GM23338 (cell line): ENCODE measurements around the gene AGRN.

Experiments used
- CREB1 ChIP-seq: fragments of 250-450 bp; sonication (Bioruptor Pico); IDR thresholded peaks from 2 replicates; pipeline ENCODE4 v1.5.0; 2020; ENCODE audit warnings: low read depth, mild to moderate bottlenecking, moderate library complexity
- EZH2 ChIP-seq: fragments of 200-600 bp; sonication (generic); IDR thresholded peaks from one replicate; pipeline ENCODE4 v1.8.0; 2017; ENCODE audit warnings: antibody characterized with exemption, mild to moderate bottlenecking, low read depth; ENCODE audit not compliant: unreplicated experiment
- EZH2phosphoT487 ChIP-seq: fragments of 200-600 bp; sonication (generic); IDR thresholded peaks from one replicate; pipeline ENCODE4 v1.8.1; 2018; ENCODE audit warnings: antibody characterized with exemption; ENCODE audit not compliant: unreplicated experiment
- JUNB ChIP-seq: IDR thresholded peaks from one replicate; pipeline ENCODE4 v1.6.1; 2016; ENCODE audit warnings: antibody characterized with exemption; ENCODE audit not compliant: unreplicated experiment
- NANOG ChIP-seq: IDR thresholded peaks from 2 replicates; pipeline ENCODE4 v1.6.1; 2016; ENCODE audit warnings: antibody characterized with exemption, borderline replicate concordance
- POLR2AphosphoS5 ChIP-seq: IDR thresholded peaks from 2 replicates; pipeline ENCODE4 v1.6.1; 2016; ENCODE audit warnings: antibody characterized with exemption, low read depth
- STAT1 ChIP-seq: IDR thresholded peaks from one replicate; pipeline ENCODE4 v1.6.1; 2016; ENCODE audit warnings: antibody characterized with exemption; ENCODE audit not compliant: unreplicated experiment
- ZNF114 ChIP-seq: fragments of 250-450 bp; sonication (Bioruptor Pico); IDR thresholded peaks from 2 replicates; pipeline ENCODE4 v1.5.0; 2020; ENCODE audit warnings: mild to moderate bottlenecking, moderate library complexity
- ZNF331 ChIP-seq: fragments of 250-450 bp; sonication (Bioruptor Pico); IDR thresholded peaks from 2 replicates; pipeline ENCODE4 v1.5.0; 2020; ENCODE audit warnings: low read depth, mild to moderate bottlenecking, moderate library complexity
- TF ChIP-seq, protein P1 (sequence below), 2 experiments: fragments of 200-600 bp in 1 of 2; sonication (generic) in 1 of 2; conservative IDR thresholded peaks; 2 replicates each; pipeline versions ENCODE4 v1.5.1 to v1.6.1; 2016 to 2017; ENCODE audit warnings: antibody characterized with exemption in 2 of 2, low read depth in 2 of 2, mild to moderate bottlenecking in 2 of 2, moderate library complexity in 1 of 2
- TF ChIP-seq, protein P2 (sequence below): IDR thresholded peaks from one replicate; pipeline ENCODE4 v1.6.1; 2018; ENCODE audit warnings: antibody characterized with exemption; ENCODE audit not compliant: unreplicated experiment
- TF ChIP-seq, protein P3 (sequence below): IDR thresholded peaks from 2 replicates; pipeline ENCODE4 v1.6.1; 2016; ENCODE audit warnings: antibody characterized with exemption

DNA sequence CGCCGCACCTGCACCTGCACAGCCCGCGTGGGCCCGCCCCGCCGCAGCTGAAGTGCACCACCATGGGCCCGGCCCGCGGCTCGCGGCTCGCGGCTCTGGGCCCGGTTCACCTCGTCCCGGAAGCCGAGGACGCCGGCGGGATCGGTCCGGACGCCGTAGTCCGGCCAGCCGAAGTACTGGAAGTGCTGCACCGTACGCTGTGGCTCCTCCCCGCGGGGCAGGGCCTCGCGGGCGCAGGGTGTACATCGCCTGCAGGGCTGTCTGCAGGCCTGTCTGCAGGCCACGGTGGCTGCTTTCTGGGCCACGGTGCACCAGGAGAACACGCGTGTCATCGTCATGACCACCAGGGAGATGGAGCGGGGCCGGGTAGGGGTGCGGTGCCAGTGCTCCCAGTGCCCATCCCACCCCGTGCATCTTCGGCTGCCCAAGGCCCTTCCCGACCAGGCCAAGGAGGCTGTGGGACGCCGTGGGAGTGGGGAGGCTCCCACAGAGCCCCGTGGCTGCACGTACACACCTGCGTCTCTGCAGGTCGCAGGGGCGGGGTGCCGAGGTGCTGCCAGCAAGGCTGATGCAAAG lies 47.5 kb downstream of the AGRN start:
- TF ChIP-seq, protein P1, sequence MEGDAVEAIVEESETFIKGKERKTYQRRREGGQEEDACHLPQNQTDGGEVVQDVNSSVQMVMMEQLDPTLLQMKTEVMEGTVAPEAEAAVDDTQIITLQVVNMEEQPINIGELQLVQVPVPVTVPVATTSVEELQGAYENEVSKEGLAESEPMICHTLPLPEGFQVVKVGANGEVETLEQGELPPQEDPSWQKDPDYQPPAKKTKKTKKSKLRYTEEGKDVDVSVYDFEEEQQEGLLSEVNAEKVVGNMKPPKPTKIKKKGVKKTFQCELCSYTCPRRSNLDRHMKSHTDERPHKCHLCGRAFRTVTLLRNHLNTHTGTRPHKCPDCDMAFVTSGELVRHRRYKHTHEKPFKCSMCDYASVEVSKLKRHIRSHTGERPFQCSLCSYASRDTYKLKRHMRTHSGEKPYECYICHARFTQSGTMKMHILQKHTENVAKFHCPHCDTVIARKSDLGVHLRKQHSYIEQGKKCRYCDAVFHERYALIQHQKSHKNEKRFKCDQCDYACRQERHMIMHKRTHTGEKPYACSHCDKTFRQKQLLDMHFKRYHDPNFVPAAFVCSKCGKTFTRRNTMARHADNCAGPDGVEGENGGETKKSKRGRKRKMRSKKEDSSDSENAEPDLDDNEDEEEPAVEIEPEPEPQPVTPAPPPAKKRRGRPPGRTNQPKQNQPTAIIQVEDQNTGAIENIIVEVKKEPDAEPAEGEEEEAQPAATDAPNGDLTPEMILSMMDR (conservative IDR thresholded peaks at IDR 0.05; ENCODE audit: low read depth in 2 of 2), result no peak
- no peak for TF ChIP-seq EZH2
- TF ChIP-seq, protein P2, sequence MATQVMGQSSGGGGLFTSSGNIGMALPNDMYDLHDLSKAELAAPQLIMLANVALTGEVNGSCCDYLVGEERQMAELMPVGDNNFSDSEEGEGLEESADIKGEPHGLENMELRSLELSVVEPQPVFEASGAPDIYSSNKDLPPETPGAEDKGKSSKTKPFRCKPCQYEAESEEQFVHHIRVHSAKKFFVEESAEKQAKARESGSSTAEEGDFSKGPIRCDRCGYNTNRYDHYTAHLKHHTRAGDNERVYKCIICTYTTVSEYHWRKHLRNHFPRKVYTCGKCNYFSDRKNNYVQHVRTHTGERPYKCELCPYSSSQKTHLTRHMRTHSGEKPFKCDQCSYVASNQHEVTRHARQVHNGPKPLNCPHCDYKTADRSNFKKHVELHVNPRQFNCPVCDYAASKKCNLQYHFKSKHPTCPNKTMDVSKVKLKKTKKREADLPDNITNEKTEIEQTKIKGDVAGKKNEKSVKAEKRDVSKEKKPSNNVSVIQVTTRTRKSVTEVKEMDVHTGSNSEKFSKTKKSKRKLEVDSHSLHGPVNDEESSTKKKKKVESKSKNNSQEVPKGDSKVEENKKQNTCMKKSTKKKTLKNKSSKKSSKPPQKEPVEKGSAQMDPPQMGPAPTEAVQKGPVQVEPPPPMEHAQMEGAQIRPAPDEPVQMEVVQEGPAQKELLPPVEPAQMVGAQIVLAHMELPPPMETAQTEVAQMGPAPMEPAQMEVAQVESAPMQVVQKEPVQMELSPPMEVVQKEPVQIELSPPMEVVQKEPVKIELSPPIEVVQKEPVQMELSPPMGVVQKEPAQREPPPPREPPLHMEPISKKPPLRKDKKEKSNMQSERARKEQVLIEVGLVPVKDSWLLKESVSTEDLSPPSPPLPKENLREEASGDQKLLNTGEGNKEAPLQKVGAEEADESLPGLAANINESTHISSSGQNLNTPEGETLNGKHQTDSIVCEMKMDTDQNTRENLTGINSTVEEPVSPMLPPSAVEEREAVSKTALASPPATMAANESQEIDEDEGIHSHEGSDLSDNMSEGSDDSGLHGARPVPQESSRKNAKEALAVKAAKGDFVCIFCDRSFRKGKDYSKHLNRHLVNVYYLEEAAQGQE, result no peak
- no peak for TF ChIP-seq POLR2AphosphoS5
- TF ChIP-seq STAT1, result no peak
- no peak for TF ChIP-seq ZNF114
- no peak for TF ChIP-seq CREB1 (CRISPR knock-in tag)
- TF ChIP-seq EZH2phosphoT487, result no peak
- TF ChIP-seq JUNB, result no peak
- no peak for TF ChIP-seq ZNF331 (CRISPR knock-in tag)
- TF ChIP-seq, protein P3, sequence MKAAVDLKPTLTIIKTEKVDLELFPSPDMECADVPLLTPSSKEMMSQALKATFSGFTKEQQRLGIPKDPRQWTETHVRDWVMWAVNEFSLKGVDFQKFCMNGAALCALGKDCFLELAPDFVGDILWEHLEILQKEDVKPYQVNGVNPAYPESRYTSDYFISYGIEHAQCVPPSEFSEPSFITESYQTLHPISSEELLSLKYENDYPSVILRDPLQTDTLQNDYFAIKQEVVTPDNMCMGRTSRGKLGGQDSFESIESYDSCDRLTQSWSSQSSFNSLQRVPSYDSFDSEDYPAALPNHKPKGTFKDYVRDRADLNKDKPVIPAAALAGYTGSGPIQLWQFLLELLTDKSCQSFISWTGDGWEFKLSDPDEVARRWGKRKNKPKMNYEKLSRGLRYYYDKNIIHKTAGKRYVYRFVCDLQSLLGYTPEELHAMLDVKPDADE, result no peak
- no peak for TF ChIP-seq NANOG
